Smooth muscle cell (in vitro differentiated cells): Measurements from ENCODE around the gene EPHA2. TPM values are rescaled to one million over a fixed set of nuclear protein-coding genes. Genes with fewer than 3 reads are reported as not detected.

Experiments
- DNase-seq: peaks from one replicate; lab custom pipeline; 2025; ENCODE audit not compliant: unreplicated experiment; lab: John Stamatoyannopoulos, UW
- H2AFZ ChIP-seq: fragments of 200-600 bp; sonication (generic); 2 replicates; pipeline ENCODE4 v1.6.0; 2016; ENCODE audit warnings: antibody characterized with exemption, low read depth, mild to moderate bottlenecking
- H3F3A ChIP-seq: fragments of 200-600 bp; sonication (generic); 2 replicates; pipeline ENCODE4 v1.6.0; 2017; ENCODE audit warnings: antibody characterized with exemption, low read depth
- H3K27ac ChIP-seq: fragments of 200-600 bp; sonication (generic); 2 replicates; pipeline ENCODE4 v1.5.1; 2016; ENCODE audit warnings: low read depth, mild to moderate bottlenecking
- H3K27me3 ChIP-seq: fragments of 200-600 bp; sonication (generic); 2 replicates; pipeline ENCODE4 v1.6.1; 2016; ENCODE audit warnings: low read depth, mild to moderate bottlenecking
- H3K36me3 ChIP-seq: fragments of 200-600 bp; sonication (generic); 2 replicates; pipeline ENCODE4 v1.5.1; 2016; ENCODE audit warnings: low read depth
- H3K4me1 ChIP-seq: fragments of 200-600 bp; sonication (generic); 2 replicates; pipeline ENCODE4 v1.5.1; 2016; ENCODE audit warnings: low read depth
- H3K4me2 ChIP-seq: fragments of 200-600 bp; sonication (generic); 2 replicates; pipeline ENCODE4 v1.6.0; 2016; ENCODE audit warnings: mild to moderate bottlenecking
- H3K4me3 ChIP-seq: fragments of 200-600 bp; sonication (generic); 2 replicates; pipeline ENCODE4 v1.5.1; 2016; ENCODE audit warnings: mild to moderate bottlenecking
- H3K79me2 ChIP-seq: fragments of 200-600 bp; sonication (generic); 2 replicates; pipeline ENCODE4 v1.6.0; 2016; ENCODE audit warnings: low read depth, mild to moderate bottlenecking
- H3K9ac ChIP-seq: fragments of 200-600 bp; sonication (generic); 2 replicates; pipeline ENCODE4 v1.6.0; 2016; ENCODE audit warnings: low read depth
- H3K9me3 ChIP-seq: fragments of 200-600 bp; sonication (generic); replicated peaks from 2 replicates; pipeline ENCODE4 v1.5.1; 2016; ENCODE audit warnings: low read depth
- H4K20me1 ChIP-seq: fragments of 200-600 bp; sonication (generic); 2 replicates; pipeline ENCODE4 v1.6.0; 2016; ENCODE audit warnings: low read depth
- CTCF ChIP-seq: fragments of 200-600 bp; sonication (generic); IDR thresholded peaks from 2 replicates; pipeline ENCODE4 v1.5.1; 2017; ENCODE audit warnings: borderline replicate concordance, mild to moderate bottlenecking, antibody characterized with exemption; ENCODE audit not compliant: insufficient read depth, poor library complexity, severe bottlenecking
- WGBS: methylation state at CpG from one replicate; pipeline ENCODE4 v1.1.7; 2016; ENCODE audit warnings: low lambda C conversion rate; 5-methylcytosine and 5-hydroxymethylcytosine counted together
- polyA plus RNA-seq: library from polyadenylated mRNA; unstranded; fragments of >200 nt; fragmentation: Nextera tagmentation; extraction: Ambion mirVana; gene quantifications from 2 replicates; pipeline ENCODE4 v1.2.1, GENCODE V29; 2016
- total RNA-seq: library from RNA; depleted of rRNA; stranded (reverse); fragments of >200 nt; gene quantifications from 2 replicates; pipeline ENCODE4 v1.2.3, GENCODE V29; 2014

EPHA2 gene
- total and polyA plus RNA-seq, 2 experiments from 2014 or later, result 27.3 to 34.8 TPM

- H3K9me3 ChIP-seq, result no peaks in the 10 kb centered on the region
- DNase-seq, result no peak
- no peaks in the 10 kb centered on the region for H3K4me1 ChIP-seq
- no peaks in the 10 kb centered on the region for H3K27me3 ChIP-seq
- H3F3A ChIP-seq, result no peaks in the 10 kb centered on the region
- no peak overlapping the region for H2AFZ ChIP-seq
- no peak overlapping the region for H3K9ac ChIP-seq
- no peak overlapping the region for H3K27ac ChIP-seq
- no peak overlapping the region for H3K4me2 ChIP-seq
- 100% methylated on average over 1 of the region's 1 CpG for WGBS
- no peaks in the 10 kb centered on the region for H3K79me2 ChIP-seq
- TF ChIP-seq CTCF, result no peak
- H4K20me1 ChIP-seq, result no peaks in the 10 kb centered on the region
- no peaks in the 10 kb centered on the region for H3K36me3 ChIP-seq
- H3K4me3 ChIP-seq, result no peak overlapping the region
Observed at GRCh38 chr1:16099412-16099811, 56.5 kb downstream of the EPHA2 start.

GRCh38 chr1:16095447-16095846, 60.4 kb downstream of the EPHA2 start:
- H3F3A ChIP-seq, result no peaks in the 10 kb centered on the region
- no peak overlapping the region for H3K9ac ChIP-seq
- WGBS, result 94% methylated on average over 9 of the region's 9 CpGs
- no peak overlapping the region for H3K4me3 ChIP-seq
- DNase-seq, result no peak
- H3K27me3 ChIP-seq, result no peaks in the 10 kb centered on the region
- H4K20me1 ChIP-seq, result no peaks in the 10 kb centered on the region
- H2AFZ ChIP-seq, result no peak overlapping the region
- no peaks in the 10 kb centered on the region for H3K36me3 ChIP-seq
- H3K79me2 ChIP-seq, result no peaks in the 10 kb centered on the region
- no peaks in the 10 kb centered on the region for H3K9me3 ChIP-seq
- H3K4me2 ChIP-seq, result no peak overlapping the region
- H3K4me1 ChIP-seq, result peaks cover 5% of the 10 kb centered on the region
- H3K27ac ChIP-seq, result no peak overlapping the region
- TF ChIP-seq CTCF, result no peak

- H3K9ac ChIP-seq, result no peak overlapping the region
- H2AFZ ChIP-seq, result no peak overlapping the region
- no peak overlapping the region for H3K4me2 ChIP-seq
- no peak for TF ChIP-seq CTCF
- H3K27ac ChIP-seq, result no peak overlapping the region
- H3K79me2 ChIP-seq, result no peaks in the 10 kb centered on the region
- no peaks in the 10 kb centered on the region for H3K36me3 ChIP-seq
- H3K4me3 ChIP-seq, result no peak overlapping the region
- 85% methylated on average over 17 of the region's 21 CpGs for WGBS
- no peaks in the 10 kb centered on the region for H3F3A ChIP-seq
- H3K27me3 ChIP-seq, result no peaks in the 10 kb centered on the region
- H4K20me1 ChIP-seq, result no peaks in the 10 kb centered on the region
- no peak for DNase-seq
- H3K4me1 ChIP-seq, result peaks cover 5% of the 10 kb centered on the region
- H3K9me3 ChIP-seq, result no peaks in the 10 kb centered on the region
Observed at GRCh38 chr1:16094453-16095158, 61.3 kb downstream of the EPHA2 start.

GRCh38 chr1:16093611-16094010, 62.3 kb downstream of the EPHA2 start:
- no peaks in the 10 kb centered on the region for H3F3A ChIP-seq
- H3K4me1 ChIP-seq, result peaks cover 5% of the 10 kb centered on the region
- H3K27ac ChIP-seq, result no peak overlapping the region
- H4K20me1 ChIP-seq, result no peaks in the 10 kb centered on the region
- no peak overlapping the region for H3K9ac ChIP-seq
- no peaks in the 10 kb centered on the region for H3K27me3 ChIP-seq
- H3K4me3 ChIP-seq, result no peak overlapping the region
- WGBS, result 65% methylated on average over 9 of the region's 9 CpGs
- no peaks in the 10 kb centered on the region for H3K9me3 ChIP-seq
- no peaks in the 10 kb centered on the region for H3K36me3 ChIP-seq
- TF ChIP-seq CTCF, result no peak
- no peaks in the 10 kb centered on the region for H3K79me2 ChIP-seq
- DNase-seq, result no peak
- no peak overlapping the region for H2AFZ ChIP-seq
- no peak overlapping the region for H3K4me2 ChIP-seq
